Measurements from ENCODE around the gene MAMDC2. TPM values are rescaled to one million over a fixed set of nuclear protein-coding genes. Genes with fewer than 3 reads are reported as not detected.

MAMDC2 gene
- total and polyA plus RNA-seq, 2 of the 8 experiments (the other 6 are each of a cell fraction or from before 2014, with no cell fraction given), result 6.1 to 15.4 TPM

DNA sequence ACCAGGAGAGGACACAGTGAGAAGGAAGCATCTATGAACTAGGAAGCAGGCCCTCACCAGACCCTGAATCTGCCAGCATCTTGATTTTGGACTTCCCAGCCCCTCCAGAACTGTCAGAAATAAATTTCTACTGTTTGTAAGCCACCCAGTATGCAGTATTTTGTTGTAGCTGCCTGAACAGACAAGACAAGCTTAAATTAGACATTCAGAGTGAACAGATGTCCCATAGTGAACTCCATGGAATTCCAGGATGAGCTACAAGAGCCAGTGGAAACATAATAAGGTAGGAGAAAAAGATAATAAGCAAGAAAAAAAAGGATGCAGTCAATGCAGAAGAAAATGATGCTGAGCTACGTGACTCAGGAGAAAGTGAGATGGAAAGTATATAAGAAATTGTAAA is 47.8 kb upstream of the MAMDC2 start:
- Histone ChIP-seq H3K56ac (replicated peaks; ENCODE audit: insufficient read length, low read depth, low read length) (no peak overlapping the region), H2BK120ac (replicated peaks; ENCODE audit: low read depth, low read length) (no peak overlapping the region), H3K27me3 (replicated peaks in 1 of 4; ENCODE audit: control insufficient read depth in 3 of 4, extremely low read depth in 1 of 4, insufficient read depth in 3 of 4, low read length in 3 of 4) (peaks cover 0 to 1% (median 0%) of the 10 kb centered on the region in 4 experiments; a peak in 1 of 7 replicates), H3K14ac (ENCODE audit: insufficient read length) (no peak overlapping the region), H4K91ac (replicated peaks; ENCODE audit: insufficient read length, low read length) (no peak overlapping the region), H2AK5ac (ENCODE audit: low read depth, low read length) (no peak overlapping the region), H2BK5ac (ENCODE audit: low read depth, low read length) (no peak overlapping the region), H4K5ac (ENCODE audit: insufficient read length, low read depth, low read length) (no peak overlapping the region), H3K4me3 (ENCODE audit: extremely low read depth in 1 of 4, insufficient read depth in 2 of 4, low read depth in 3 of 4, low read length in 4 of 4) (no peak overlapping the region), H3K4ac (replicated peaks; ENCODE audit: insufficient read length, low read depth, low read length) (no peak overlapping the region), H3K79me2 (ENCODE audit: control insufficient read depth in 1 of 2, insufficient read depth in 2 of 2, low read length in 2 of 2) (no peaks in the 10 kb centered on the region), H2BK15ac (ENCODE audit: low read length) (no peak overlapping the region), H3K4me2 (ENCODE audit: insufficient read depth in 1 of 2, low read depth in 2 of 2, low read length in 2 of 2) (no peak overlapping the region), H3K9me3 (ENCODE audit: insufficient read depth in 2 of 2, low read depth in 1 of 2, low read length in 1 of 2) (no peaks in the 10 kb centered on the region), H3K27ac (ENCODE audit: low read depth, low read length) (no peak overlapping the region), H4K20me1 (replicated peaks in 1 of 2; ENCODE audit: control insufficient read depth in 1 of 2, insufficient read depth in 2 of 2, low read length in 2 of 2) (no peaks in the 10 kb centered on the region), H2AFZ (ENCODE audit: low read length) (no peak overlapping the region), H2BK12ac (ENCODE audit: low read depth, low read length) (no peak overlapping the region), H3K4me1 (replicated peaks in 1 of 4; ENCODE audit: control insufficient read depth in 3 of 4, insufficient read depth in 4 of 4, low read length in 3 of 4) (no peaks in the 10 kb centered on the region), H4K8ac (ENCODE audit: extremely low read depth, insufficient read depth, low read length) (no peak overlapping the region), H3K79me1 (ENCODE audit: low read depth, low read length) (no peaks in the 10 kb centered on the region), H3K23ac (ENCODE audit: insufficient read length) (no peak overlapping the region), H3K9ac (replicated peaks in 1 of 4; ENCODE audit: extremely low read depth in 1 of 4, low read depth in 3 of 4, low read length in 3 of 4) (no peak overlapping the region), H3K36me3 (ENCODE audit: control insufficient read depth in 2 of 4, insufficient read depth in 4 of 4, low read length in 3 of 4) (no peaks in the 10 kb centered on the region), H3K23me2 (ENCODE audit: low read depth, low read length) (no peaks in the 10 kb centered on the region), H3K18ac (ENCODE audit: extremely low read depth, low read length) (no peak overlapping the region), H2BK20ac (ENCODE audit: low read length) (no peak overlapping the region)
- TF ChIP-seq KDM5A (IDR thresholded peaks at IDR 0.05; ENCODE audit: low read length), result no peak
- no peak for DNase-seq (ENCODE audit: low read depth in 1 of 2, low spot score in 2 of 2)
- ChIA-PET CTCF (ENCODE audit: partially characterized antibody) (interaction anchor here (1.0 to 1.2 kb wide), 2 partner anchors 20 to 24 kb away, joined by 3 to 5 read pairs; no protein-coding TSS in a partner anchor), POLR2A (ENCODE audit: partially characterized antibody) (interaction anchor here (0.6 kb wide), 1 partner anchor 266 kb away, joined by 3 read pairs; no protein-coding TSS in a partner anchor)
- WGBS, 2 experiments (ENCODE audit: extremely low coverage in 1 of 2, insufficient coverage in 1 of 2, insufficient read length in 1 of 2, insufficient replicate concordance in 2 of 2, low coverage in 1 of 2, low lambda C conversion rate in 2 of 2, missing lambda C conversion rate in 1 of 2), result 91 to 100% methylated on average over 1 of the region's 1 CpG
- no peak for FAIRE-seq

Data from H1 (cell line).